Panc1 (cell line): ENCODE results near the gene DLGAP1.

Experiments
- CTCF ChIP-seq: fragments of 450-650 bp; IDR thresholded peaks from 2 replicates; pipeline ENCODE4 v1.5.1; 2017; ENCODE audit warnings: mild to moderate bottlenecking
- POLR2AphosphoS5 ChIP-seq: IDR thresholded peaks from 2 replicates; pipeline ENCODE4 v1.6.1; 2012; ENCODE audit warnings: mild to moderate bottlenecking, low read depth, low read length, moderate library complexity
- REST ChIP-seq, 2 experiments: IDR thresholded peaks; 2 replicates each; pipeline ENCODE4 v1.6.1; 2011 to 2012; ENCODE audit warnings: low read depth in 2 of 2, control low read depth in 1 of 2, low read length in 1 of 2, mild to moderate bottlenecking in 1 of 2, moderate library complexity in 1 of 2; ENCODE audit not compliant: insufficient read depth in 1 of 2
- SIN3A ChIP-seq: IDR thresholded peaks from 2 replicates; pipeline ENCODE4 v1.6.1; 2012; ENCODE audit warnings: low read depth, mild to moderate bottlenecking, low read length, moderate library complexity, borderline replicate concordance; ENCODE audit not compliant: insufficient read depth

- TF ChIP-seq CTCF (no peak), POLR2AphosphoS5 (no peak), REST (IDR thresholded peaks at IDR 0.05; ENCODE audit: insufficient read depth in 1 of 2, low read depth in 2 of 2, low read length in 1 of 2) (no peak), SIN3A (no peak)
These were observed 945.1 kb downstream of the DLGAP1 start for GRCh38 chr18:3510024-3510423.
